Skin epidermis (tissue), 12 donors: ENCODE measurements around the gene CACNA1S.

Experiments used
- H3K27ac ChIP-seq, 21 experiments: fragments of 200-600 bp; sonication (generic) in 11 of 21; one replicate each; pipeline ENCODE4 v1.5.0; 2020; ENCODE audit warnings: mild to moderate bottlenecking in 3 of 21, inconsistent platforms in 2 of 21, moderate library complexity in 2 of 21
- H3K4me3 ChIP-seq, 7 experiments: fragments of 200-600 bp; sonication (generic) in 2 of 7; one replicate each; pipeline ENCODE4 v1.5.0; 2020; ENCODE audit warnings: inconsistent platforms in 2 of 7, mild to moderate bottlenecking in 2 of 7, moderate library complexity in 1 of 7

The CACNA1S gene

DNA sequence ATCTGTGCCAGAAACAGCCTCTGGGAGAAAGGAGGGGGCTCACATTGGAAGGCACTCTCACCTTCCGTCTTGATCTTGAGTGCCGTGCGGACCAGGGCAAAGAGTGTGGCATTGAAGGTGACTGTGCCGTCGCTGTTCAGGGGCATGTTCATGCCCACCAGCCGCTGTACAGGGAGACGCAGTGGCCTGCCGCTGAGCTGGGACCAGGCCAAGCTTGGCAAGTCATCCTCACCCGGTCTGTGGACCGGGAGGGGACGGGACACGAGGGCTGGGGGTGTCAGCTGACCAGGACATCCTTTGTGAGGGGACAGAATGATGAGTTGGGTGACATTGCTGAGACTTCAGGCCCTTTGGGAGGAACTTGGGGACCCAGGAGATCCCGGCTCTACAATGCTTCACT, 63.7 kb downstream of the CACNA1S start:
- no peak overlapping the region for H3K27ac ChIP-seq
- H3K4me3 ChIP-seq, result no peak overlapping the region

- H3K4me3 ChIP-seq, result no peak overlapping the region
Measured at GRCh38 chr1:201044119-201044518, 68.1 kb downstream of the CACNA1S start.

GRCh38 chr1:201042779-201043461, 69.3 kb downstream of the CACNA1S start:
- Histone ChIP-seq H3K27ac (no peak overlapping the region), H3K4me3 (no peak overlapping the region)

More at GRCh38 chr1:201044119-201044518, 68.1 kb downstream of the CACNA1S start:
- H3K27ac ChIP-seq, result no peak overlapping the region

DNA sequence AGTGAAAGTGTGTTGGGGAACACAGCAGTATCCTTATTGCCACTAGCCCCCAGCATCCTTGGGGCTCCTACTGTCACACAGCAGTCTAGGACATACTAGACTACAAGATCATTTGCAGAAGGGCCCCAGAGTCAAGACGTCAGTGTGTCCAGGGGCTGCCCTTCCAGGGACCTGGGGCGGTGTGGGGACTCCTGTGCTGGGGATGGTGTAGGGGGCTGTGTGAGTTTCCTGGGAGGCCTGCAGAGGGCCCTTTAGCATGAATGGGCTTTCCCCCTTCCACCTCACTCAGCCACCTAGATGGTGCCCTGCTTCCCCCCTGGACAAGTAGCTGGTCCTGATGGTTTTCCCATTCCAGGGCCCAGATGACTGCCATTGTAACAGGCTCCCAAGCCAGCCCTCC, 71.2 kb downstream of the CACNA1S start:
- Histone ChIP-seq H3K4me3 (no peak overlapping the region), H3K27ac (no peak overlapping the region)

- no peak overlapping the region for H3K27ac ChIP-seq
- no peak overlapping the region for H3K4me3 ChIP-seq
Measured at GRCh38 chr1:201039876-201040275, 72.3 kb downstream of the CACNA1S start.

DNA sequence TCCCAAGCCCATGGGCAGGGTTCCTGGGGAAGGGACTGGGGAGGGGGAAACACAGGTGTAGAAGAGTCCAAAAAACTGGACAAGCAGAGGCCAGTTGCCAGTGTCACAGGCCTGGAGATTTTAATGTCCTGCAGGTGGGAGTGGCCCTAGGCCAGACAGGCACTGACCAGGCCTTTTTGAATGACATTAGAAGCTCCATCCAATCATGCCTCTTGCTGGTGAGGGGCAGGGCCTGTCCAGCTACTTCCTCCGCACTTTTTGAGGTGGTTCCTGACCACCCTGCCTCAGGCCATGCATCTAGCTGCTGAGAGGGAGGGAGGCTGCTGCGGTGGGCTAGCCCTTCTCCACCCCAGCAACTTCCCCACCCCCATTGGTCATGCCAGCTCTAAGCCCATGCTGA, 72.8 kb downstream of the CACNA1S start:
- no peak overlapping the region for H3K4me3 ChIP-seq
- H3K27ac ChIP-seq, result no peak overlapping the region

GRCh38 chr1:201038186-201038876, 73.9 kb downstream of the CACNA1S start:
- H3K27ac ChIP-seq, result no peak overlapping the region

GRCh38 chr1:201036188-201036842, 75.9 kb downstream of the CACNA1S start:
- no peak overlapping the region for H3K27ac ChIP-seq
- no peak overlapping the region for H3K4me3 ChIP-seq

More at GRCh38 chr1:201038186-201038876, 73.9 kb downstream of the CACNA1S start:
- H3K4me3 ChIP-seq, result no peak overlapping the region

DNA sequence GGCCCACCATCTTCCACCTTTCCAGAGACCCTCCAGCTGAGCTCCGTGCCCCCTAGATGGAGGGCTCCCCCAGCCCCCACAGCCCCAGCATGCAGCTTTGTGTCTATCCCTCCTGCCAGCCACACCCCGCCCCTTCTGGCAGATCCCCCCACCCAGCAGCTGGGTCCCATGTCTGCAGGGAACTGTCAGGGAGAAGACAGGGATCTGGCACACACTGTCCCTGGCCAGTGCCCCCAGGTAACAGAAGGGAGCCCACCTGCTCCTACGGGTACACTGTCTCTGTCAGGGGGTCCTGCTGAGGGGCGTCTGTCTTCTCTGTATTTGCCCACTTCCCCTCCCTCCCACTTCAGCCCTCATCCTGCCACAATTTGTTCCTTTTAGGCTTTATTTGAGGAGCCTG, 77.6 kb downstream of the CACNA1S start:
- H3K27ac ChIP-seq, result no peak overlapping the region
- no peak overlapping the region for H3K4me3 ChIP-seq

- no peak overlapping the region for H3K27ac ChIP-seq
- H3K4me3 ChIP-seq, result no peak overlapping the region
Measured at GRCh38 chr1:201032408-201032807, 79.8 kb downstream of the CACNA1S start.

GRCh38 chr1:201028461-201028889, 83.8 kb downstream of the CACNA1S start:
- Histone ChIP-seq H3K27ac (peak overlapping the region in 2 of 21 experiments; percentile 16 to 54), H3K4me3 (no peak overlapping the region)

GRCh38 chr1:201026836-201027235, 85.4 kb downstream of the CACNA1S start:
- H3K4me3 ChIP-seq, result no peak overlapping the region
- peak overlapping the region in 1 of 21 experiments; percentile 2 for H3K27ac ChIP-seq

DNA sequence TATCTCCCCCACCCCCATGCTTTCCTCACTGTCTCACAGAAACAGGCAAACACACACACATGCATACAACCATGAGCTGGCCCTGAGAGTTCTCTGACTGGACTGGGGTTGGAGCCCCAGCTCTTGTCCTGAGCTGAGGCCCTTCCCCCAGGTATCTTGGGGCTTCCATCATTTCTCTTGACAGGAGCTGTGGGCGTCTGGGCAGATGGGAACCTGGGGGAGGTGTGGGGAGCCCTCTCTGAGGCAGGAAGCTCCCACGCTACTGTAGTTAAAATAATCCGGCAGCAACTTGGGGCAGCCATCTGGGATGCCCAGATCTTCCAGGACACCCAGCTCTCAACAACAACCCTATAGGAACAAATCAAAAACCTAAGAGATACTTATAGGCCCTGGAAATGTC, 86.0 kb downstream of the CACNA1S start:
- Histone ChIP-seq H3K4me3 (no peak overlapping the region), H3K27ac (peak overlapping the region in 1 of 21 experiments; percentile 11)

- Histone ChIP-seq H3K27ac (no peak overlapping the region), H3K4me3 (no peak overlapping the region)
Measured at GRCh38 chr1:201025571-201026002, 86.6 kb downstream of the CACNA1S start.

- Histone ChIP-seq H3K27ac (no peak overlapping the region), H3K4me3 (no peak overlapping the region)
Measured at GRCh38 chr1:201024625-201024998, 87.6 kb downstream of the CACNA1S start.

DNA sequence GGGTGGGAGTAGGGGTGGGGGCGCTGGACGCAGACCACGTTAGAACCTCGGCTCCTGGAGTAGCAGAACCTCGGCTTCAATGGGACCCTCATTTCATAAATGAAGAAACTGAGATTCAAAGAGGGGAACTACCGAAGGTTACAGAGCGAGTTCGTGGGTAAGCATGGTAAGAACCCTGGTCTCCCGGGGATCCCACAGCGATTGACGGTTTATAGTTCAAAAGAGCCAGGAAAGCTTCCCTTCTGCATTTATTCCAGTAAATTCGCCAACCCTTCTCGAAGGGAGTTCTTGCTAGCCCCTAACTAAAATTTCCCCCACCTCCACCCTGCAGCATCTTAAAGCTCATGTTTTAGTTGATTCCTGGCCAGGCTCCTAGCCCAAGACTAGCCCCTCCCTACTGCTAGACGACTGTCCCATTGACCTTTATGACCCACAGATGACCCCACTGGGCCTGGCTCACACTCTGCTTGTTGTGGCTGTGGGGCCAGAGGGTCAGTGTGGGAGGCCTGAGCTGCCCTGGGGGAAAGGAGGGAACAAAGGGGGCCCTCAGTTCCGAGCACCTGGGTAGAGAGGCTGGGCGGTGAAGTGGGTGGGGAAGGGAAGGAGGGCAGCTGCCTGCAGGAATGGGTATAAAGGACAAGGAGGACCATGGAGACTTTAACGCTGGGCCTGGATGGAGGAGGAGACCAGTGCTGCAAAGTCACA, 88.2 kb downstream of the CACNA1S start:
- H3K4me3 ChIP-seq, result peak overlapping the region in 6 of 7 experiments; percentile 50 to 59 (median 54)
- H3K27ac ChIP-seq, result no peak overlapping the region

GRCh38 chr1:201023517-201023902, 88.7 kb downstream of the CACNA1S start, which contains the start of gene KIF21B:
TSS of gene KIF21B (minus strand) at chr1:201023714. CDS start at chr1:201023383, 331 bp downstream.
- Histone ChIP-seq H3K4me3 (peak within 1 kb of the TSS; percentile 43 to 59 (median 54)), H3K27ac (peak within 1 kb of the TSS in 17 of 21 experiments; percentile 26 to 90 (median 74))

- peak overlapping the region; percentile 43 to 59 (median 54) for H3K4me3 ChIP-seq
- H3K27ac ChIP-seq, result peak overlapping the region in 17 of 21 experiments; percentile 26 to 90 (median 74)
Measured at GRCh38 chr1:201022820-201023516, 89.3 kb downstream of the CACNA1S start.

GRCh38 chr1:201022493-201022819, 89.8 kb downstream of the CACNA1S start:
- peak overlapping the region in 12 of 21 experiments; percentile 59 to 90 (median 74) for H3K27ac ChIP-seq
- peak overlapping the region; percentile 43 to 59 (median 54) for H3K4me3 ChIP-seq
